ENCODE data around the gene SH3RF3.

DNA sequence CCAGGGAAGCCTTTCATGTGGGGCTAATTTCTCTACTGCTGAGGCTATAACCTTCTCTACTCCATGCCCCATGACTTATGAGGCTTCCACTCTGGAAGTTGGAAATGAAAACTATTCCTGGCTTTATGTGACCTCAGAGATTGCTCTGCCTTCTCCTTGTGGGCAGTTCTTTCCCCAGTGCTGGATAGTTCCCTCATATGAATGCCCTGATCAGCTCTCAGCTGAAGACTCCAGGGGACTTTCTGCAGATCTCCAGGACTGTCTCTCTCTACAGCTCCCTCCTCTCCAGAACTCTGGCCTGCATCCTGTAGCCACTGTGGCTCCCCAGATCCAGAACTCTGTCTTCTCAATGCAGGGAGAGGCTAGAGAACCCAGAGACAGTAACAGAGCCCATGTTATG lies 249.7 kb downstream of the SH3RF3 start:
- TF ChIP-seq, protein P1, sequence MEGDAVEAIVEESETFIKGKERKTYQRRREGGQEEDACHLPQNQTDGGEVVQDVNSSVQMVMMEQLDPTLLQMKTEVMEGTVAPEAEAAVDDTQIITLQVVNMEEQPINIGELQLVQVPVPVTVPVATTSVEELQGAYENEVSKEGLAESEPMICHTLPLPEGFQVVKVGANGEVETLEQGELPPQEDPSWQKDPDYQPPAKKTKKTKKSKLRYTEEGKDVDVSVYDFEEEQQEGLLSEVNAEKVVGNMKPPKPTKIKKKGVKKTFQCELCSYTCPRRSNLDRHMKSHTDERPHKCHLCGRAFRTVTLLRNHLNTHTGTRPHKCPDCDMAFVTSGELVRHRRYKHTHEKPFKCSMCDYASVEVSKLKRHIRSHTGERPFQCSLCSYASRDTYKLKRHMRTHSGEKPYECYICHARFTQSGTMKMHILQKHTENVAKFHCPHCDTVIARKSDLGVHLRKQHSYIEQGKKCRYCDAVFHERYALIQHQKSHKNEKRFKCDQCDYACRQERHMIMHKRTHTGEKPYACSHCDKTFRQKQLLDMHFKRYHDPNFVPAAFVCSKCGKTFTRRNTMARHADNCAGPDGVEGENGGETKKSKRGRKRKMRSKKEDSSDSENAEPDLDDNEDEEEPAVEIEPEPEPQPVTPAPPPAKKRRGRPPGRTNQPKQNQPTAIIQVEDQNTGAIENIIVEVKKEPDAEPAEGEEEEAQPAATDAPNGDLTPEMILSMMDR (IDR thresholded peaks at IDR 0.05) = no peak
- TF ChIP-seq POLR2AphosphoS5 (IDR thresholded peaks at IDR 0.05) = no peak
